ENCODE measurements around the gene ANKRD24.

DNA sequence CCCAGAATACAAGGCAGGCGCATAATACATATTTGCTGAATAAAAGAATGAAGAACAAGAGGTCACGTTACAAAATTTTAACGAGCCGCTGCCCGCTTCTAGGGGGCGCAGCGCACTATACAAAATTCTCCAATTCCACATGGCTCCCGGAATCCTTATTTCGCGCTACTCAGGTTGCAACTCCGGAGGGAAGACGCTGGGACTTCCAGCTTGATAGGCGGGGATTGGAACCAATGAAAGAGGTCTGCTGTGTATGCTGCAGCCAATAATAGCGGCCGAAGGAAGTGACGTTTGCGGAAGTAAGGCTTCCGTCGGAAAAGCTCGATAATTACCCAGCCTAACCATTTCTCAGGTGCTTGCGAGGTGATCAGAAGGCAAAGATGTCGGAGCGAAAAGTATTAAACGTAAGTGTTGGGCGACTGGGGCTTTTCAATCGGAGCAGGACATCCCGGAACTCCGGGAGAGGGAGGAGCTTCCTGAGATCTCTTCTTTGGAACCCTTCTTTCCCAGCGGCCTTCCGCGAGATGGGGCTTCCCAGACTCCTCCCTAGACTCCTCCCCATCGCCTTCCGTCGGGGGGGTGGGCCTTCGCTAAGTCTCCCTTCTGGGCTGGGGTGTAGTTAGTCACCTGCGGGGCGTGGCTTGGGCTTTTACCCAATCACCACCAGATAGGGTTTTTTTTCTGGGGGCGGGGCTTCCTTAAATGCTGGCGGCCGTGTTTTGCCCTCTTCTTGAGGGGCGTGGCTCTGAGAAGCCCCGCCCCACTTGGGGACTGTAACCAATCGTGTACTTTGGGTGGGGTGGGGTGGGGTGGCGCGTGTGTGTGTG is 64.5 kb downstream of the ANKRD24 start, which contains the start of gene YJU2:
- TF ChIP-seq CTCF (IDR thresholded peaks at IDR 0.05; ENCODE audit: insufficient read depth, low read length, poor library complexity, severe bottlenecking) (peak; percentile 44), EZH2phosphoT487 (conservative IDR thresholded peaks at IDR 0.05; ENCODE audit: low read length) (no peak)
